DND-41 (cell line): Measurements from ENCODE around the gene DENND4B.
"Not testable (repeated sequence)": the region's sequence is repeated elsewhere in the genome, so short reads cannot be mapped to it uniquely, and the experiment has no call there.

Source experiments
- ATAC-seq: fragments of 200-7000 bp; cut with Tn5 transposase; 3 replicates; pipeline ENCODE4 v1.9.1; 2021; ENCODE audit warnings: low read depth; ENCODE audit not compliant: insufficient read depth
- DNase-seq: peaks from one replicate; pipeline ENCODE4 v3.0.0-alpha.2; 2020
- H2AFZ ChIP-seq: 2 replicates; pipeline ENCODE4 v1.6.0; 2012; ENCODE audit warnings: low read depth, low read length
- H3K27ac ChIP-seq: 2 replicates; pipeline ENCODE4 v1.5.1; 2012; ENCODE audit warnings: low read length, inconsistent platforms
- H3K27me3 ChIP-seq: fragments of 200-600 bp; sonication (generic); 2 replicates; pipeline ENCODE4 v1.6.0; 2012; ENCODE audit warnings: low read length, mild to moderate bottlenecking, inconsistent platforms; ENCODE audit not compliant: insufficient read depth, poor library complexity
- H3K36me3 ChIP-seq: 2 replicates; pipeline ENCODE4 v1.5.1; 2012; ENCODE audit warnings: low read length, inconsistent platforms; ENCODE audit not compliant: insufficient read depth
- H3K4me1 ChIP-seq: 2 replicates; pipeline ENCODE4 v1.5.1; 2012; ENCODE audit warnings: mild to moderate bottlenecking, low read length; ENCODE audit not compliant: insufficient read depth
- H3K4me2 ChIP-seq: 2 replicates; pipeline ENCODE4 v1.6.0; 2012; ENCODE audit warnings: mild to moderate bottlenecking, moderate library complexity, low read length, inconsistent platforms; ENCODE audit not compliant: insufficient read depth
- H3K4me3 ChIP-seq, 2 experiments: fragments of 200-600 bp in 1 of 2; shearing (Covaris generic) in 1 of 2; 2 replicates each; pipeline ENCODE4 v1.5.1; 2012 to 2016; ENCODE audit warnings: inconsistent platforms in 2 of 2, low read length in 2 of 2, mild to moderate bottlenecking in 2 of 2, low read depth in 1 of 2, moderate library complexity in 1 of 2
- H3K79me2 ChIP-seq: 2 replicates; pipeline ENCODE4 v1.6.0; 2012; ENCODE audit warnings: low read length, inconsistent platforms; ENCODE audit not compliant: insufficient read depth
- H3K9ac ChIP-seq: 2 replicates; pipeline ENCODE4 v1.6.0; 2012; ENCODE audit warnings: low read depth, mild to moderate bottlenecking, inconsistent platforms, low read length, moderate library complexity
- H3K9me3 ChIP-seq: 2 replicates; pipeline ENCODE4 v1.5.1; 2012; ENCODE audit warnings: low read length, moderate library complexity, mild to moderate bottlenecking, inconsistent platforms; ENCODE audit not compliant: insufficient read depth, severe bottlenecking
- H4K20me1 ChIP-seq: 2 replicates; pipeline ENCODE4 v1.6.0; 2012; ENCODE audit warnings: low read length; ENCODE audit not compliant: insufficient read depth
- EZH2 ChIP-seq: IDR thresholded peaks from 3 replicates; pipeline ENCODE4 v1.6.1; 2012; ENCODE audit warnings: borderline replicate concordance, low read depth, mild to moderate bottlenecking, moderate library complexity, low read length, inconsistent platforms; ENCODE audit not compliant: severe bottlenecking
- TF ChIP-seq, protein P1 (sequence below): IDR thresholded peaks from 2 replicates; pipeline ENCODE4 v1.5.1; 2012; ENCODE audit warnings: borderline replicate concordance, low read length, moderate library complexity, mild to moderate bottlenecking; ENCODE audit not compliant: poor library complexity, severe bottlenecking; ENCODE audit errors: extremely low read depth

The DENND4B gene

DNA sequence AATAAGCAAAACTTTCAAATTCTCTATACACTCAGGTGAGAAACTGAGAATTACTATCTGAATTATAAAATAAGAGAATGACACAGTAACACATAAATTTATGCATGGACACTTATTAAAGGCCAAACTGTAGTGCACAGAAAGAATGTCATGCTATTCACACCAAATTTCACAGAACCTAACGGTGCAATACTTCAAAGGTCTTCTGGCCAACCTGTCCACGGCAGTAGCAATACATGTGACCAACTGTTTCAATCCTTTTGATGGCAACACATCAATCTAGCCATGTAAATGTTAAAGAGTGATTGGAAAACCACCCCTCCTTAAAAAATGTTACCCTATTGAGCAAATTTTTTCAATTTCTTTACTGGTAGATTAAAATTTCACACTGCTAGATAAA lies 34.2 kb downstream of the DENND4B start:
- no peaks in the 10 kb centered on the region for H3K27me3 ChIP-seq
- H3K27ac ChIP-seq, result no peak overlapping the region
- H3K36me3 ChIP-seq, result peaks cover 29% of the 10 kb centered on the region
- no peaks in the 10 kb centered on the region for H3K9me3 ChIP-seq
- no peak overlapping the region for H3K9ac ChIP-seq
- no peak overlapping the region for H3K4me3 ChIP-seq
- DNase-seq, result no peak
- H2AFZ ChIP-seq, result no peak overlapping the region
- no peak overlapping the region for H3K4me2 ChIP-seq
- peaks cover 60% of the 10 kb centered on the region; the same call in 1 of the 2 replicates for H4K20me1 ChIP-seq
- ATAC-seq, result no peak
- peaks cover 99% of the 10 kb centered on the region for H3K79me2 ChIP-seq
- TF ChIP-seq EZH2, result no peak
- TF ChIP-seq, protein P1, sequence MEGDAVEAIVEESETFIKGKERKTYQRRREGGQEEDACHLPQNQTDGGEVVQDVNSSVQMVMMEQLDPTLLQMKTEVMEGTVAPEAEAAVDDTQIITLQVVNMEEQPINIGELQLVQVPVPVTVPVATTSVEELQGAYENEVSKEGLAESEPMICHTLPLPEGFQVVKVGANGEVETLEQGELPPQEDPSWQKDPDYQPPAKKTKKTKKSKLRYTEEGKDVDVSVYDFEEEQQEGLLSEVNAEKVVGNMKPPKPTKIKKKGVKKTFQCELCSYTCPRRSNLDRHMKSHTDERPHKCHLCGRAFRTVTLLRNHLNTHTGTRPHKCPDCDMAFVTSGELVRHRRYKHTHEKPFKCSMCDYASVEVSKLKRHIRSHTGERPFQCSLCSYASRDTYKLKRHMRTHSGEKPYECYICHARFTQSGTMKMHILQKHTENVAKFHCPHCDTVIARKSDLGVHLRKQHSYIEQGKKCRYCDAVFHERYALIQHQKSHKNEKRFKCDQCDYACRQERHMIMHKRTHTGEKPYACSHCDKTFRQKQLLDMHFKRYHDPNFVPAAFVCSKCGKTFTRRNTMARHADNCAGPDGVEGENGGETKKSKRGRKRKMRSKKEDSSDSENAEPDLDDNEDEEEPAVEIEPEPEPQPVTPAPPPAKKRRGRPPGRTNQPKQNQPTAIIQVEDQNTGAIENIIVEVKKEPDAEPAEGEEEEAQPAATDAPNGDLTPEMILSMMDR, result no peak
- no peaks in the 10 kb centered on the region; the same call in 1 of the 2 replicates for H3K4me1 ChIP-seq

DNA sequence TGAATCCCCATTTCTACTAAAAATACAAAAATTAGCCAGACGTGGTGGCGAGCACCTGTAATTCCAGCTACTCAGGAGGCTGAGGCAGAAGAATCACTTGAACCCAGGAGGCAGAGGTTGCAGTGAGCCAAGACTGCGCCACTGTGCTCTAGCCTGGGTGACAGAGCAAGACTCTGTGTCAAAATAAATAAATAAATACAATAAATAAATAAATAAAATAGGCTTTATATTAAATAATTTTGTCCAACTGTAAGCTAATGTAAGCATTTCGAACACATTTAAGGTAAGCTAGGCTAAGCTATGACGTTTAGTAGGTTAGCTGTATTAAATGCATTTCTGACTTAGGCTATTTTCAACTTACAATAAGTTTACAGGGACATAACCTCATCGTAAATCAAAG lies 36.0 kb downstream of the DENND4B start:
- H3K4me3 ChIP-seq, H3K4me2 ChIP-seq, H3K4me1 ChIP-seq, DNase-seq, H2AFZ ChIP-seq, H3K27me3 ChIP-seq, H3K9me3 ChIP-seq, H3K27ac ChIP-seq, H3K9ac ChIP-seq, ATAC-seq: not testable (repeated sequence)
- Histone ChIP-seq H3K36me3 (peaks cover 29% of the 10 kb centered on the region), H4K20me1 (peaks cover 71% of the 10 kb centered on the region; the same call in 1 of the 2 replicates), H3K79me2 (peaks cover 99% of the 10 kb centered on the region)

DNA sequence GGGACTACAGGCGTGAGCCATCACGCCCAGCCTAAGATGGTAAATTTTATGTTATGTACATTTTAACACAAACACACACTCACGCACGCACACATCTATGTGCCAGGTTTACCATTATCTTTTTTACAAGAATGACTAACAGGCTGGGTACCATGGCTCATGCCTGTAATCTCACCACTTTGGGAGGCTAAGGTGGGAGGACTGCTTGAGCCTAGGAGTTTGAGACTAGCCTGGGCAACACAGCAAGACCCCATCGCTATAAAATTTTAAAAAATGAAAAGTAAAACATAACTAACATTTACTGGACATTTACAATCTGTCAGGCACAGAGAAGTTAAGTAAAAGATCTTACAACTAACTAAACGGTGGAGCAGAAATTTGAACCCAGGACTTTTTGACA lies 38.4 kb downstream of the DENND4B start:
- Histone ChIP-seq H3K4me3 (no peak overlapping the region), H3K9ac (no peak overlapping the region), H3K27me3 (no peaks in the 10 kb centered on the region), H3K27ac (no peak overlapping the region), H4K20me1 (peaks cover 73% of the 10 kb centered on the region), H3K4me1 (no peaks in the 10 kb centered on the region), H3K9me3 (no peaks in the 10 kb centered on the region), H2AFZ (no peak overlapping the region), H3K36me3 (peaks cover 23% of the 10 kb centered on the region), H3K79me2 (peaks cover 100% of the 10 kb centered on the region), H3K4me2 (no peak overlapping the region)
- ATAC-seq (no peak), DNase-seq (no peak)
- no peak for TF ChIP-seq EZH2
- TF ChIP-seq, protein P1, result no peak

DNA sequence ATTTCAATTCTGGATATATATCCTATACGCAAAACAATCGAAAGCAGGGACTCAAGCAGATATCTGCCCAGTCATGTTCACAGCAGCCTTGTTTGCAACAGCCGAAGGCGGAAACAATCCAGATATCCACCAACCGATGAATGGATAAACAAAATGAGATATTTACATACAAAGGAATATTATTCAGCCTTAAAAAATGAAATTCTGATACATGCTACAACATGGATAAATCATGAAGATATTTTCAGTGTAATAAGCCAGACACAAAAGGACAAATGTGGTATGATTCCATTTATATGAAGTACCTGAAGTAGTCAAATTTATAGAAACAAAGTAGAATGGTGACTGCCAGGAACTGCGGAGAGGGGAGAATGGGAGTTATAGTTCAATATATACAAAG lies 39.4 kb downstream of the DENND4B start:
- Histone ChIP-seq H3K4me3 (no peak overlapping the region), H3K9me3 (no peaks in the 10 kb centered on the region), H3K79me2 (peaks cover 100% of the 10 kb centered on the region), H3K27ac (no peak overlapping the region), H4K20me1 (peaks cover 71% of the 10 kb centered on the region), H3K9ac (no peak overlapping the region), H3K4me2 (no peak overlapping the region), H3K27me3 (no peaks in the 10 kb centered on the region), H3K36me3 (peaks cover 23% of the 10 kb centered on the region), H2AFZ (no peak overlapping the region), H3K4me1 (no peaks in the 10 kb centered on the region)
- TF ChIP-seq, protein P1, result no peak
- TF ChIP-seq EZH2, result no peak
- ATAC-seq (no peak), DNase-seq (no peak)
